GM10248 (cell line): Measurements from ENCODE around the gene NECTIN2.
"Not testable (repeated sequence)": the region's sequence is repeated elsewhere in the genome, so short reads cannot be mapped to it uniquely, and the experiment has no call there.

Experiments
- CTCF ChIA-PET: fragments of 300-600 bp; sonication (Branson Sonifier 250); formaldehyde crosslinking; extraction: SDS; loops from one replicate; lab custom pipeline; 2021; ENCODE audit warnings: antibody characterized with exemption; lab: Yijun Ruan, JAX
- POLR2A ChIA-PET: fragments of 350-650 bp; sonication (Branson Sonifier 250); formaldehyde crosslinking; extraction: SDS; loops from one replicate; lab custom pipeline; 2020; ENCODE audit warnings: antibody characterized with exemption; lab: Yijun Ruan, JAX
- DNase-seq: peaks from one replicate; pipeline ENCODE4 v3.0.0; 2012; ENCODE audit errors: extremely low spot score
- CTCF ChIP-seq: IDR thresholded peaks from 2 replicates; pipeline ENCODE4 v1.5.1; 2012; ENCODE audit warnings: mild to moderate bottlenecking, low read depth; ENCODE audit errors: extremely low read depth, missing control alignments, control extremely low read depth

Gene NECTIN2

DNA sequence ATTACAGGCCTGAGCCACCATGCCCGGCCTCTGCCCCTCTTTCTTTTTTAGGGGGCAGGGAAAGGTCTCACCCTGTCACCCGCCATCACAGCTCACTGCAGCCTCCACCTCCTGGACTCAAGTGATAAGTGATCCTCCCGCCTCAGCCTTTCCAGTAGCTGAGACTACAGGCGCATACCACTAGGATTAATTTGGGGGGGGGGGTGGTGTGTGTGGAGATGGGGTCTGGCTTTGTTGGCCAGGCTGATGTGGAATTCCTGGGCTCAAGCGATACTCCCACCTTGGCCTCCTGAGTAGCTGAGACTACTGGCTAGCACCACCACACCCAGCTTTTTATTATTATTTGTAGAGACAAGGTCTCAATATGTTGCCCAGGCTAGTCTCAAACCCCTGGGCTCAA lies 63.7 kb downstream of the NECTIN2 start:
- no peak for TF ChIP-seq CTCF
- no peak for DNase-seq
- POLR2A ChIA-PET: no interaction called here
- CTCF ChIA-PET: interaction anchor here (1.1 to 1.7 kb wide), 4 partner anchors 10 to 150 kb away, joined by 3 to 7 read pairs (median 4); partner anchors contain the start of gene APOC2

- POLR2A ChIA-PET, DNase-seq: not testable (repeated sequence)
- CTCF ChIA-PET: interaction anchor here (0.9 to 1.7 kb wide), 4 partner anchors 15 to 126 kb away, joined by 3 to 7 read pairs (median 4); partner anchors contain the start of genes CLASRP and CLPTM1
Measured at GRCh38 chr19:44911896-44912295, 65.8 kb downstream of the NECTIN2 start.

GRCh38 chr19:44912854-44913253 lies 66.8 kb downstream of the NECTIN2 start:
- no peak for DNase-seq
- POLR2A ChIA-PET: no interaction called here

DNA sequence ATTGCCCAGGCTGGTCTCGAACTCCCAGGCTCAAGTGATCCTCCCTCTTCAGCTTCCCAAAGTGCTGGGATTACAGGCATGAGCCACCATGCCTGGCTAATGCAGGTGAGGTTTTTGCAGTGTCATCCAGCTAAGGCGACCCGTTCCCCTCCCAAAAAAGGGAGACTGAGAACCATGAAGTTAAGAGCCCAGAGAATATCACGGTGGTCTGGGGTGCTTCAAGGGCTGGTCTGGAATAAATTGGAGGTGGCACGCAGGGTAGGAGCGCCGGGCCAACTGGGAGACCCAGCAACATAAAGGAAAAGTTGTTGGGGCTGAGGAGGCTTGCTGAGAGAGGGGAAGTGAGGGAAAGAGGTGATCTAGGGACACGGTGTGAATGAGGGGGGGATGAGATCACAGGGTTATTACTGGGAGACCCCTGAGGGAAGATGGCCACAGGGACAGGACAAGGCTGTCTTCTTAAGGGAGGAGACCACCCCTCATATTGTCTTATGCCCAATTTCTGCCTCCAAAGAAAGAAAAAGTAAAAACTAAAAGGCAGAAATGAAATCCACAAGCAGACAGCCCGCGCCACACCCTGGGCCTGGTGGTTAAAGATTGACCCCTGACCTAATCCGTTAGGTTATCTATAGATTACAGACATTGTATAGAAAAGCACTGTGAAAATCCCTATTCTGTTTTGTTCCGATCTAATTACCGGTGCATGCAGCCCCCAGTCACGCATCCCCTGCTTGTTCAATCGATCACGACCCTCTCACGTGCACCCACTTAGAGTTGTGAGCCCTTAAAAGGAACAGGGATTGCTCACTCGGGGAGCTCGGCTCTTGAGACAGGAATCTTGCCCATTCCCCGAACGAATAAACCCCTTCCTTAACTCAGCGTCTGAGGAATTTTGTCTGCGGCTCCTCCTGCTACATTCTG lies 67.7 kb downstream of the NECTIN2 start:
- POLR2A ChIA-PET: not testable (repeated sequence)

More at GRCh38 chr19:44912854-44913253, 66.8 kb downstream of the NECTIN2 start:
- no peak for TF ChIP-seq CTCF
- CTCF ChIA-PET: interaction anchor here (1.3 to 1.5 kb wide), 2 partner anchors 8 to 125 kb away, joined by 4 to 6 read pairs; partner anchors contain the start of gene CLASRP

DNA sequence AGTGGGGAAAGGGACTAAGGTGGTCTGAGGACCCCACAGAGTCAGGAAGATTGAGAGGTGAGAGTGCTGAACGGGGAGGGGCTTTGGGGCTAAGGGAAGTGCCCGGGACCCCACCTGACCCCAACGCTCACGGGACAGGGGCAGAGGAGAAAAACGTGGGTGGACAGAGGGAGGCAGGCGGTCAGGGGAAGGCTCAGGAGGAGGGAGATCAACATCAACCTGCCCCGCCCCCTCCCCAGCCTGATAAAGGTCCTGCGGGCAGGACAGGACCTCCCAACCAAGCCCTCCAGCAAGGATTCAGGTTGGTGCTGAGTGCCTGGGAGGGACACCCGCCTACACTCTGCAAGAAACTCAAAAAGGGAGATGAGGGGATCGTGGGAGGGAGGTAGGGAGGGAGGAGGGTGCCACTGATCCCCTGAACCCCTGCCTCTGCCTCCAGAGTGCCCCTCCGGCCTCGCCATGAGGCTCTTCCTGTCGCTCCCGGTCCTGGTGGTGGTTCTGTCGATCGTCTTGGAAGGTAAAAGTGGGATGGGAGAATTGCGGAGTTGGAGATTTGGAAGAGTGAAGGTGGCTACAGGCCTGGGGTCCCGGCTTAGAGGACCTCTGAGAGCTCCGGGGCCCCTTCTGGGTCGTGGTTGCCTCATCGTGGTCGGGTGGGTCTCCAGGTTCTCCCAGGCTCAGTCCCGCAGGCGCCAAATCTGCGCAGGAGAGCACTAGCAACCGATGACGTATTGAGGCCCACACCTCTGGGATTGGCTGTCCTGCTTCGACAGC lies 68.5 kb downstream of the NECTIN2 start, which contains the start of gene APOC1:
APOC1 (plus strand) TSS at position 176 of the 774 bp plus-strand sequence; CDS start at position 460, 284 bp downstream.
- POLR2A ChIA-PET: not testable (repeated sequence)
- CTCF ChIA-PET: interaction anchor here (1.3 to 2.1 kb wide), 2 partner anchors 10 to 216 kb away, joined by 3 to 10 read pairs; no protein-coding TSS in a partner anchor
- peak; percentile 94 for DNase-seq

More for the DNA sequence above, 67.7 kb downstream of the NECTIN2 start:
- DNase-seq: not testable (repeated sequence)
- CTCF ChIA-PET: interaction anchor here (1.3 to 1.5 kb wide), 2 partner anchors 9 to 125 kb away, joined by 4 to 6 read pairs; partner anchors contain the start of gene CLASRP

DNA sequence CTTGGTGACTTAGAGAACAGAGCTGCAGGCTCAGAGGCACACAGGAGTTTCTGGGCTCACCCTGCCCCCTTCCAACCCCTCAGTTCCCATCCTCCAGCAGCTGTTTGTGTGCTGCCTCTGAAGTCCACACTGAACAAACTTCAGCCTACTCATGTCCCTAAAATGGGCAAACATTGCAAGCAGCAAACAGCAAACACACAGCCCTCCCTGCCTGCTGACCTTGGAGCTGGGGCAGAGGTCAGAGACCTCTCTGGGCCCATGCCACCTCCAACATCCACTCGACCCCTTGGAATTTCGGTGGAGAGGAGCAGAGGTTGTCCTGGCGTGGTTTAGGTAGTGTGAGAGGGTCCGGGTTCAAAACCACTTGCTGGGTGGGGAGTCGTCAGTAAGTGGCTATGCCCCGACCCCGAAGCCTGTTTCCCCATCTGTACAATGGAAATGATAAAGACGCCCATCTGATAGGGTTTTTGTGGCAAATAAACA lies 78.2 kb downstream of the NECTIN2 start:
- ChIA-PET CTCF (interaction anchor here (1.6 kb wide), 1 partner anchor 24 kb away, joined by 3 read pairs; no protein-coding TSS in a partner anchor), POLR2A (no interaction called here)
- TF ChIP-seq CTCF: no peak
- DNase-seq: no peak

DNA sequence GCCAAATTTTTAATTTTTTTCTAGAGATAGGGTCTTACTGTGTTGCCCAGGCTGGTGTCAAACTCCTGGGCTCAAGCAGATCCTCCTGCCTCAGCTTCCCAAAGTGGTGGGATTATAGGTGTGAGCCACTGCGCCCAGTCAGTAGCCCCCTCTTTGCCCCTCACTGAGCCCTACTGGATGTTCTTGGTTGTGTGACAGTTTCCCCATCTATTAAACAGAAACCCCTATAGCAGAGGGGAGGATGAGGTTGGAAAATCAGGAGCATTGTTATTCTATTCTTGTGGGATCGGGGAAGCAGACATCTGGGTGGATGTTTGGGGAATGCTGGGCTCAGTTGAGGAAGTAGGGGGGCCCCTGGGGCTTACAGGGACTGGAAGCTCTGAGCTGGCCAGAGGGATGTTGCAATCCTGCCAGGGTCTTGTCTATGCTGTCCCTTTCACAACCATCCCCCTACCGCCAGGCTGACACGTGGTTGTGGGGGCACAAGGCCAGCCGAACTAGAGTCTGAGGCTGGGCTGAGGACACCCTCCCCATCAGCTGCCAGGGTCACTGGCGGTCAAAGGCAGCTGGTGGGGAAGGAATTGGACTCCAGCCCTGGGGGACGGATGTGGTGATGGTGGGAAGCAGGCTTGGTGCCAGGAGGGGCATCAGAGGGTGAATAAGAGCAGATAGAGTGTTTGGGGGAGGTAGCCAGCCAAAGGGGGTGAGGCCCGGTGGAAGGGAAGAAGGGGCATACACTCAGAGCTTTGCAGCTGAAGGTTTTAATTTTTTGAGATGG lies 79.2 kb downstream of the NECTIN2 start:
- POLR2A ChIA-PET: no interaction called here
- CTCF ChIA-PET: interaction anchor here (1.0 to 1.9 kb wide), 4 partner anchors 20 to 141 kb away, joined by 3 to 6 read pairs (median 3); partner anchors contain the start of gene APOE
- TF ChIP-seq CTCF: no peak
- no peak for DNase-seq

DNA sequence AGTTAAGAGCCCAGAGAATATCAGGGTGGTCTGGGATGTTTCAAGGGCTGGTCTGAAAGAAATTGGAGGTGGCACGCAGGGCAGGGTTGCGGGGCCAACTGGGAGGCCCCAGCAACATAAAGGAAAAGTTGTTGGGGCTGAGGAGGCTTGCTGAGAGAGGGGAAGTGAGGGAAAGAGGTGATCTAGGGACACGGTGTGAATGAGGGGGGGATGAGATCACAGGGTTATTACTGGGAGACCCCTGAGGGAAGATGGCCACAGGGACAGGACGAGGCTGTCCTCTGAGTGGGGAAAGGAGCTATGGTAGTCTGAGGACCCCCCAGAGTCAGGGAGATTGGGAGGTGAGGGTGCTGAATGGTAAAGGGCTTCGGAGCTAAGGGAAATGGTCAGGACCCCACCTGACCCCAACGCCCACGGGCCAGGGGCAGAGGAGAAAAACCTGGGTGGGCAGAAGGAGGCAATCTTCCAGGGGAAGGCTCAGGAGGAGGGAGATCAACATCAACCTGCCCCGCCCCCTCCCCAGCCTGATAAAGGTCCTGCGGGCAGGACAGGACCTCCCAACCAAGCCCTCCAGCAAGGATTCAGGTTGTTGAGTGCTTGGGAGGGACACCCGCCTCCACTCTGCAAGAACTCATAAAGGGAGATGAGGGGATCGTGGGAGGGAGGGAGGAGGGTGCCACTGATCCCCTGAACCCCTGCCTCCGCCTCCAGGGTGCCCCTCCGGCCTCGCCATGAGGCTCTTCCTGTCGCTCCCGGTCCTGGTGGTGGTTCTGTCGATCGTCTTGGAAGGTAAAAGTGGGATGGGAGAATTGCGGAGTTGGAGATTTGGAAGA lies 80.4 kb downstream of the NECTIN2 start:
- DNase-seq, POLR2A ChIA-PET: not testable (repeated sequence)
- CTCF ChIA-PET: interaction anchor here (1.0 to 1.9 kb wide), 2 partner anchors 21 to 23 kb away, joined by 3 to 6 read pairs; partner anchors contain the start of gene APOE
